Tibial nerve (tissue), 4 donors: ENCODE results near the gene LYPD5.

ENCODE experiments used
- EP300 ChIP-seq, 2 donors: sonication (generic); formaldehyde crosslinking; IDR thresholded peaks; one replicate each; pipeline ENCODE4 v1.6.1; 2017; ENCODE audit warnings: antibody characterized with exemption in 2 of 2, mild to moderate bottlenecking in 1 of 2
- POLR2A ChIP-seq, 2 donors: fragments of 450-650 bp; IDR thresholded peaks; one replicate each; pipeline ENCODE4 v1.6.1; 2017; ENCODE audit warnings: antibody characterized with exemption in 2 of 2, mild to moderate bottlenecking in 2 of 2, moderate library complexity in 2 of 2
- TF ChIP-seq, protein P1 (sequence below), 5 experiments: fragments of 200-600 bp in 3 of 5; fragments of 450-650 bp in 2 of 5; sonication (generic) in 3 of 5; IDR thresholded peaks; one replicate each; pipeline ENCODE4 v1.5.1; 2016 to 2019; ENCODE audit warnings: antibody characterized with exemption in 5 of 5, mild to moderate bottlenecking in 3 of 5, moderate library complexity in 2 of 5

DNA sequence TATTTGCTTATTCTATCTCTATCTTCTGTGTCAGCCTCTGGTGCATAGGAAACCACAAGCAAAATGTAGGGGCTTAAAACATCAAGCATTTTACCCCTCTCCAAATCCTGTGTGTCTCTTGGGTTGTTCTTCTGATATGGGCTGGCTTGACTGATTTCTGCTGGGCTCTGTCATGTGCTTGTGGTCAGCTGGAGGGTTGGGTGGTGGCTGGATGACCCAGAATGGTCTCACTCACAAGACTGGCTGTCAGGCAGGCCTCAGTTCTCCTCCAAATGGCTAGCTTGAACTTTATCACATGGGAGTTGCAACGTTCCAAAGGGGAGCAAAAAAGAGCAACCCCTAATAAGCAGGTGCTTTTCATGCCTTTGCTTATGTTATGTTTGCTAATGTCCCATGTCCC, 9.6 kb upstream of the LYPD5 start:
- TF ChIP-seq, protein P1, sequence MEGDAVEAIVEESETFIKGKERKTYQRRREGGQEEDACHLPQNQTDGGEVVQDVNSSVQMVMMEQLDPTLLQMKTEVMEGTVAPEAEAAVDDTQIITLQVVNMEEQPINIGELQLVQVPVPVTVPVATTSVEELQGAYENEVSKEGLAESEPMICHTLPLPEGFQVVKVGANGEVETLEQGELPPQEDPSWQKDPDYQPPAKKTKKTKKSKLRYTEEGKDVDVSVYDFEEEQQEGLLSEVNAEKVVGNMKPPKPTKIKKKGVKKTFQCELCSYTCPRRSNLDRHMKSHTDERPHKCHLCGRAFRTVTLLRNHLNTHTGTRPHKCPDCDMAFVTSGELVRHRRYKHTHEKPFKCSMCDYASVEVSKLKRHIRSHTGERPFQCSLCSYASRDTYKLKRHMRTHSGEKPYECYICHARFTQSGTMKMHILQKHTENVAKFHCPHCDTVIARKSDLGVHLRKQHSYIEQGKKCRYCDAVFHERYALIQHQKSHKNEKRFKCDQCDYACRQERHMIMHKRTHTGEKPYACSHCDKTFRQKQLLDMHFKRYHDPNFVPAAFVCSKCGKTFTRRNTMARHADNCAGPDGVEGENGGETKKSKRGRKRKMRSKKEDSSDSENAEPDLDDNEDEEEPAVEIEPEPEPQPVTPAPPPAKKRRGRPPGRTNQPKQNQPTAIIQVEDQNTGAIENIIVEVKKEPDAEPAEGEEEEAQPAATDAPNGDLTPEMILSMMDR (IDR thresholded peaks at IDR 0.05), result no peak
- no peak for TF ChIP-seq POLR2A (IDR thresholded peaks at IDR 0.05)
- TF ChIP-seq EP300 (IDR thresholded peaks at IDR 0.05), result no peak
